ENCODE measurements around the gene COX8A. TPM values are rescaled to one million over a fixed set of nuclear protein-coding genes. Genes with fewer than 3 reads are reported as not detected.

The COX8A gene
- total and polyA plus RNA-seq, 9 of the 15 experiments (the other 6 are each of a cell fraction or from before 2014, with no cell fraction given), result 274 to 1,206 (median 526) TPM

- 0 out of 2 replicates have a peak, but pooled peaks have one; percentile 4 for TF ChIP-seq ETV1 (tag; conservative IDR thresholded peaks at IDR 0.05; ENCODE audit: low read depth)
- TF ChIP-seq NR2C2 (CRISPR knock-in tag; IDR thresholded peaks at IDR 0.05), result peak; percentile 45; the same call in 1 of the 2 replicates
- TF ChIP-seq NR2C2 (tag; IDR thresholded peaks at IDR 0.05), result peak; percentile 95
- TF ChIP-seq SMAD4 (CRISPR knock-in tag; conservative IDR thresholded peaks at IDR 0.05), result peak; percentile 59; the same call in 1 of the 2 replicates
- peak; percentile 80 for TF ChIP-seq RBM22 (IDR thresholded peaks at IDR 0.05; ENCODE audit: low read depth, low read length, poor library complexity, severe bottlenecking)
- no peak for TF ChIP-seq E2F5 (CRISPR knock-in tag; IDR thresholded peaks at IDR 0.05)
- peak; percentile 90; the same call in 1 of the 2 replicates for TF ChIP-seq NKRF (IDR thresholded peaks at IDR 0.05; ENCODE audit: borderline replicate concordance)
- peak; percentile 88 for TF ChIP-seq BMI1 (IDR thresholded peaks at IDR 0.05; ENCODE audit: low read length)
- TF ChIP-seq ELK1 (CRISPR knock-in tag; IDR thresholded peaks at IDR 0.05), result no peak
- TF ChIP-seq GTF2F1 (IDR thresholded peaks at IDR 0.05; ENCODE audit: low read depth, low read length), result no peak
- no peak for TF ChIP-seq TCF3 (CRISPR knock-in tag; IDR thresholded peaks at IDR 0.05)
- peak; percentile 72 for TF ChIP-seq MAX (CRISPR knock-in tag; IDR thresholded peaks at IDR 0.05)
- no peak for TF ChIP-seq ELF2 (CRISPR knock-in tag; IDR thresholded peaks at IDR 0.05)
- no peak for TF ChIP-seq PBX2 (CRISPR knock-in tag; IDR thresholded peaks at IDR 0.05; ENCODE audit: low read depth)
- TF ChIP-seq PBX2 (tag; conservative IDR thresholded peaks at IDR 0.05; ENCODE audit: low read depth), result no peak
These were observed 35.7 kb upstream of the COX8A start, which contains the start of gene NAA40 (continued) for GRCh38 chr11:63938479-63939396.

All from K562 (cell line).